Measurements from ENCODE around the gene NANOS2.
"Not testable (repeated sequence)": the region's sequence is repeated elsewhere in the genome, so short reads cannot be mapped to it uniquely, and the experiment has no call there.

Gene NANOS2

DNA sequence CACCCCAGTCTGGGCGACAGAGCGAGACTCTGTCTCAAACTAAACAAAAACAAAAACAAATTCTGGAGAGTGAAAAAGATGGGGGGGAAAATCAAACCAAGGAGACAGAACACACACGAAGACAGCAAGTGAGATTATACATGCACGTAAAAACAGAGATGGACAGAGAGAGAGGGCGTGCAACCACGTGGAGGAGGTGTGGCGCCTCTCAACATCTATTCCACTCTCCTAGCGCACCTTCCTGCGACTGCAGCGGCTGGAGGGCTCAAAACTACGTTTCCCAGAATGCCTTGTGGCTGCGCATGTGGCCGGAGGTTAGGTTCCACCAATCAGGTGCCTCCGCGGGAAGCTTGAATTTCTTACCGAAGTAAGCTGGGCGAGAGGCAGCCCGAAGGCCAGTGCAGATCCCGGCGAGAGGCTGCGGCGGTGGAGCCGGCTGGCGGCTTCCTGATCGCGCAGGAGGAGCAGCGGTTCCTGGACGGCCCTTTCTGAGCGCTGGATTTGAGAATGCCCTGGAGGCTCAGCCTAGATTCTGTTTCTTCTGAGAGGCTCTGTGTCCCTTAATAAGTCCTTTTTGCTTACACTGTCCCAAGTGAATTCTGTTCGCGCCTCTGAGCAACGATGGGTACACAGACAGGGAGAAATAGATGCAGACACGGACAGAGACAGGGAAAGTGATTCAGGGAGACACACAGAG lies 13.1 kb upstream of the NANOS2 start:
- DNase-seq = peak; percentile 91

DNA sequence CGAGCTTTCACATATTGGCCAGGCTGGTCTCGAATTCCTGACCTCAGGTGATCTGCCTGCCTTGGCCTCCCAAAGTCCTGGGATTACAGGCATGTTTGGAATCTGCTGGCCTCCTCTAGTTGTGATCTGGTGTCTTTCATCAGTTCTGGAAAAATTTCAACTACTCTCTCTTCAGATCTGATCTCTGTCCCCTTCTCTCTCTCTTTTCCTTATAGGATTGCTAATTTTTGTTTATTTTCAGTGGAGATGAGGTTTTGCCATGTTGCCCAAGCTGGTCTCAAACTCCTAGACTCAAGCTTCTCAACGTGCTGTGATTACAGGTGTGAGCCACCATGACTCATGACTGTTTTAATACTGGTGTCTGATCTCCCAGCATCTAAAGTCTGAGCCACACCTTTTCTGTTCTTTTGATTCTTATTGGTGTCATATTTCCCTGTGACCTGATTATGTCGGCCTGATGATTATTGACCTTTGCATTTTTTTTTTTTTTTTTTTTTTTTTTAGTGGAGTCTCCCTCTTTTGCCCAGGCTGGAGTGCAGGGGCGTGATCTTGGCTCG lies 10.4 kb upstream of the NANOS2 start:
- DNase-seq = no peak

DNA sequence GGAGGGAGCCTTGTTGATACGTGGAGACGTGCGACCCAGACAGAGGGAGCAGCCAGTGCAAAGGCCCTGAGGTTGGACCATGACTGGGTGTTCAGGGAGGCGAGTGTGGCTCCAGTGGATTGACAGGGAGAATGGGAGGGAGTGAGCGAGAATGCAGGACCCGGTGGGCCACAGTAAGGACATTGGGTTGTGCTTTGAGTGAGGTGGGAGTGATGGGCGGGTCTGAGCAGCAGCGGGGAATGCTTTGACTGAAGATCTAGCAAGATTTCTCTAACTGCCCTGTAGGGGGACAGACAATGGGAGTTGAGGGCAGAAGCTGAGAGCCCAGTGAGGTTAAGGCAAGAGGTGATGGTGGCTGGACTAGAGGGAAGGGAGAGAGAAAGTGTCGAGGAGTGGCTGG lies 7.7 kb upstream of the NANOS2 start:
- DNase-seq = peak; percentile 37

DNA sequence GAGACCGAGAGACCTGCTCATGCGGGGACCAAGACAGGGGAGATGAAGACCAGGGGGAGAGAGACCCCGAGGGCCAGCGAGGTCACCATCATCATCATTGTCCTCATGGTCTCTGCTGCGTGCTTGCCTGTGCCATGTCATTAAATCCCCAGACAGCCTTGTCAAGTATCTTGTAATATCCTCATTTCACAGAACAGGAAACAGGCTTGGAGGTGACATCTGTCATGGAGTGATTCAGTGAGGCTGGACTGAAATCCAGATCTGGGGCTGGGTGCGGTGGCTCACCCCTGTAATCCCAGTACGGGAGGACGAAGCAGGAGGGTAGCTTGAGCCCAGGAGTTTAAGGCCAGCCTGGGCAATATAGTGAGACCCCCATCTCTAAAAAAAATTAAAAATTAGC lies 5.9 kb upstream of the NANOS2 start:
- no peak for DNase-seq

DNA sequence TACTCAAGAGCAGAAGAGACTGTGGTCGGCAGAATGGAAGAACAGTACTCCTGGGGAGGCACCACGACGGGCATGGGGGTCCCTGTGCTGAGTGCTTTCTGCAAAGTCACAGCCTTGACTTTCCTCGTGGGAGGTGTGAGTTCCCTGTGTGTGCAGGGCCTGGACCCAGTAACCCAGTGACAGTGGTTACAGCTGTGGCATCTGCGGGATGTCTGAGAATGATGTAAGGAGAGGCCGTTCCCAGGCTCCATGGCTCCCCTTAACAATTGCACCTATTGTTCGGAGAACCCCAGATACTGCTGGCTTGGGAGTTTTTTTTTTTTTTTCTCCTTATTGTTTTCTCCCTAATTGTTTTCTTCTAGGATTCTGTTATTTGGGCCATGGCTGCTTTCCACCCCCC lies 5.1 kb upstream of the NANOS2 start:
- no peak for DNase-seq

DNA sequence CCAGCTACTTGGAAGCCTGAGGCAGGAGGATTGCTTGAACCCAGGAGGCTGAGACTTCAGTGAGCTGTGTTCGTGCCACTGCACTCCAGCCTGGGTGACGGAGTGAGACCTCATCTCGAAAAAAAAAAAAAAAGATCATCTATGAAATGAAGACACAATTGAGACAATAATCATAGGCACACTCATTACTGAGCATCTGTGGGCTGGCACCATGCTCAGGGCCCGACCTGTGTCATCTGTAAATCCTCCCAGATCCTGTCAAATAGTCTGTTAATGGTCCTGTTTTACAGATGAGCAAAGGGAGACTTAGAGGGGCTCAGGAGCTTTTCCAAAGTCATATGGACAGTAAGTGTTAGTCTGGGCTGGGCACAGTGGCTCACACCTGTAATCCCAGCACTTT lies 4.1 kb upstream of the NANOS2 start:
- DNase-seq = no peak

DNA sequence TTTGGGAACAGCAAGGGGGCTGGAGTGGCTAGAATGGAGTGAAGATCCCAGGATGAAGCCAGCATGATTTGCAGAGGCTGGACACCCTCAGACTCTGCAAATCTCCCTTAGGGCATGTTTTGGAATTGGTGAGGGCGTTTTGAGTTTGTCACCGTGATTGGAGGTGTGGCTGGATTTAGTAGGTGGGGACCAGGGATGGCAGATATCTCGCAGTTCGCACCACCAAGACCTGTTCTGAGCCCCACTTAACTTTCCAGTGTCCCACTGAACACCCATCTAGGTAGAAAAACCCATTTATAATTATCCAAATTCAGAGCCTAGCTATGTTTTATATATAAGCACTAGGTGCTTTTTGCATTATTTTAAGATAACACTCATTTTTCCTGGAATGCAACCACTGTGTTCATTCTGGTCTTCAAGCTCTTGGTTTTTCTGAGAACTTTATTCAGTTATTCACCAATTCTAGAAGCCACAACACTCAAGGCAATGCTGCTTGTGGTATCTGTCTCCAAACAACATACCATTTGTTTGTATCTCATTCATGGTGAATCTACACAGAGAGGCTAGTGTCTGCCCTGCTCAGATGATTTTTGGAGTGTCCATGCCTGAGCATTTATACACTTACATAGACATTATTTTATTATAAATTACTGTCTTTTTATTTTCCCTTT lies 3.0 kb upstream of the NANOS2 start:
- peak; percentile 50 for DNase-seq

DNA sequence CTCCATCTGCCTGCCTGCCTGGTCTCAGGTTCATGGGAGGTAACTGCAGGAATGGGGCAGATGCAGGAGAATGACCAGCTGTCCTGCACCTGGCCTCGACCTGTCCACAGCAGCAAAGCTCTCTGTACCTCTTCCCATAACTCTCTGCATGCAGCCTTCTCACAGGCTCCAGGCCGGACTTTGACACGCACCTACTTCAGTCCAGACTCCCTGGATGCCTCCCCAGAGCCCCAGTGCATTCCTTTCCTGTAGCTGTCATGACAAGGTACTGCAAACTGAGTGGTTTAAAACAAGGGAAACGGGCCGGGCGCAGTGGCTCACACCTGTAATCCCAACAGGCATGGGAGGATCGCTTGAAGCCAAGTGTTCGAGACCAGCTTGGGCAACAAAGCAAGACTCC lies 3.3 kb downstream of the NANOS2 start:
- DNase-seq = no peak

DNA sequence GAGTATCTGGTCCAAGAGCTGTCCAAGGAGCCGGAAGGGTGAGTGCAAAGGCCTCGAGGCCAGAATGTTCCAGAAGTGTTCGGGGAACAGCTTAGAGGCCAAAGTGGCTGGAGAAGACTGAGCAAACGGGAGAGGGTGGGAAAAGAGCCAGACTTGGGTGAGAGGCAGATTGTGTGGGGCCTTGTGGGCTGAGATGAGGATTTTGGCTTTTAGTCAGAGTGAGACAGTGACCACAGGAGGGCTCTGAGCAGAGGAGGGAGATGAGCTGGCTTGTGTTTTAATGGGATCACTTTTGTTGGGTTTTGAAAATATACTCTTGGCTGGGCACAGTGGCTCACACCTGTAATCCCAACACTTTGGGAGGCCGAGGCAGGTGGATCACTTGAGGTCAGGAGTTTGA lies 5.6 kb downstream of the NANOS2 start:
- no peak for DNase-seq

DNA sequence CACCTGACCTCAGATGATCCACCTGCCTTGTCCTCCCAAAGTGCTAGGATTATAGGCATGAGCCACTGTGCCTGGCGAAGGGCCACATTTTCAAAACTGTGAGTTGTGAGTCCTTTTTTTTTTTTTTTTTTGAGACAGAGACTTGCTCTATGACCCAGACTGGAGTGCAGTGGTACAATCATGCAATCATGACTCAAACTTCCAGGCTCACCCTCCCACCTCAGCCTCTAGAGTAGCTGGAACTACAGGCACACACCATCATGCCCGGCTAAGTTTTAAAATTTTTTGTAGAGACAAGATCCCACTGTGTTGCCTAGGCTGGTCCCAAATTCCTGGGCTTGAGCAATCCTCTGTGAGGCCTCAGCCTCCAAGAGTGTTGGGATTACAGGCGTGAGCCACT lies 8.4 kb downstream of the NANOS2 start:
- no peak for DNase-seq

DNA sequence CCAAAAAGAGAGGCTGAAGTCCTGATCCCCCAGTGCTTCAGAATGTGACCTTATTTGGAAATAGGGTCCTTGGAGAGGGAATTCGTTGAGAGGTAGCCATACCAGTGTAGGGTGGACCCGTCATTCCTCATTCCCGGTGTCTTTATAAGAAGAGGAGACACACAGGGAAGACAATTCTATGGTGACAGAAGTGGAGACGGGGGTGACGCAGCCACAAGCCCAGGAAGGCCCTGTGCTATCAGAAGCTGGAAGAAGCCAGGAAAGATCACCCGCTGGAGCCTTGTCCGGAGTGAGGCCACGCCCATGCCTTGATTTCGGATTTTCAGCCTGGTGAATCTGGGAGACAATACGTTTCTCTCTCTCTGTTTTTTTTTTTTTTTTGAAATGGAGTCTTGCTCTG lies 9.6 kb downstream of the NANOS2 start:
- no peak for DNase-seq

DNA sequence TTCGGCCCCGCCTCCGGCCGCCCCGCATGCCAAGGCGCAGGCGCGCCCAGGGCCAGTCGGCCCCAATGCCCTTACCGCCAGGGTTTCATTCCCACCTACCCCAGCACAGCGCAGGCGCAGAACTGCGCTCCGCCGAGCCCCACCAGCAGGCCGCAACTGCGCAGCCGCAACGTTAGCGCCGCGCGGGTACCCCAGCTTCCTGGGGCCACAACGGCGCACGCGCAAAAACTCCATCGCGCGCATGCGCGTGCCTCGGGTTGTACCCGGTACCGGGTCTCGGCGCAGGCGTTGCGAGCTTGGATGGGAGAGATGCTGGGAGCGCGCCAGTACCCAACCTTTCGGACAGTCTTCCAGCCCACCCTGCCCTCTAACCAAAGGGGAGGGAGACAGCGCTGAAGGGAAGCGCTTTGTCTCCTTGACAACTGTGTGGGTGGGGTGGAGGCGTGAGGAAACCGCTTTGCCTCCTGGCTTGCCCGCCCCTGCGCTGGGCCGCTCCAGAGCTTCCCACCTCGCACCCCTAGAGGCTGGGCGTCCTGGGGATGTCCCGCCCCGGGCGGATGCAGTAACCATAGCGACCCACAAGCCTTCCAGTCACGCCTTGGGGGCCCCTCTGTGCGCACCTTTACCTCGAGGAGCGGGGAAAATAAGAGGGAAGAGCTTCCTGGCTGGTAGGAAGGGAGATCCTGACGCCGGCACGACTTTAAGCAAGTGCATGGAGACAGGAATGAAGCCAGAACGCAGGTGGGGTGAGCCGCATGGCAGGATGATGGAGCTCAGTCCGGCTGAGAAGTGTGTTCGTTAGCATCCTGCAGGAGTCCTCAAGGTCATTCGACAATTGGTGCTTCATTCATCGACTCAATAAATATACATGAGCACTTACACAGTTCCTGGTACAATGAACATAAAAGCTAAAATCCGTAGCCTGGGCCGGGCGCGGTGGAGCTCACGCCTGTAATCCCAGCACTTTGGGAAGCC lies 11.6 kb downstream of the NANOS2 start:
- DNase-seq = peak; percentile 97

DNA sequence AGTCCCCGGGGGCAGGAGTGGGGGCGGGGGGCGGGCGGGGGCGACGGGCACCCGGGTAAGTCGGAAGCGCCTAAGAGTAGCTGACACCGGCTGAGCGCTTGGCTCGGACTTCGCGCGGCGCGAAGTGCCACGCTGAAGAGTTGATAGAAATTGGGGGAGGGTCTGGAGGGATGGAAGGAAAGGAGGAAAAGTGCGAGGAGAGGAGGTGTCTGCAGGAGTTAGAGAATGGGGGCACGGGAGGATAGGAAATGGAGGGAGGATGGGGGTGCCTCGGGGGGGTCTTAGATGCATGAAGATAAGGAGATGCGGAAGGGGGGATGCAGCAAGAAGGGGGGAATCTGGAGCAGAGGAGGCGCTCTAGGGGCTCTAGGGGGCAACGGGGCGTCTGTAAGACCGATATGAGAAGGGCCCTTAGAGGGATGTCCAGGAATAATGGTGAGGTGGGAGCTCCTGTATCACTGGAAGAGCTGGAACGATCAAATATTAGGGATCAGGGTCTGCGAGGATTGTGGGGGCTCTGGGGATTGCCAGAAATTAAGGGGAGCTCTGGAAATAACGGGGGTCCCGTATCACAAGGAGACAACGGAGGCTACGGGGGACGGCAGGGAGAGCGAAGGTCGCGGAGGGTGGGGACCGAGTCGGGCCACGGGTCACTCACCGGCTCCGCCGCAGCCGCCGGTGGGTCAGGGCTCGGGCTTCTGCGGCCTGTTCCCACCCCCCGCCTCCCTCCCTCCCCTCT lies 12.5 kb downstream of the NANOS2 start, which contains the start of gene MYPOP:
Gene MYPOP (minus strand): TSS at position 702 of the 739 bp plus-strand sequence. CDS start 840 bp downstream, outside the sequence.
- DNase-seq = peak; percentile 20

DNA sequence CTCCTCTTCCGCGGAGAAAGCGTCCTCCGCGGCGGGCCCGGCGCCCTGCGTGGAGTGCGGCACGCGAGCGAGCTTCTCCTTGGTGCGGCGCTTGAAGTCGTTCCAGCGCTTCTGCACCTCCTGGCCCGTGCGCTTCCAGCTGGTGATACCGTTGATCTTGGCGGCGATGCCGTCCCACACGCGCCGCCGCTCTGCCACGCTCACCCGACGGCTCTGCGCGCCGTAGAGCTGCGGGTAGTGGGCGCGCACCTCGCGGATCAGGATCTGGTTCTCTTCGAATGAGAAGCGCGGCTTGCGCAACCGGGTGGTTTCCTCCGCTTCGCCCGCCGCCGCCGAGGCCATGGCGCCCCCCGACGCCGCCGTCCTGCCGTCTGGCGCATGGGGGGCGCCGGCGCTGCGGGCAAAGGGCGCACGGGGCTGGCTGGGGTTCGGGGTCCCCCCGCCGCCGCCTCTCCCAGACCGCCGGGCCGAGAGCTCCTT lies 13.1 kb downstream of the NANOS2 start:
- peak; percentile 16 for DNase-seq

DNA sequence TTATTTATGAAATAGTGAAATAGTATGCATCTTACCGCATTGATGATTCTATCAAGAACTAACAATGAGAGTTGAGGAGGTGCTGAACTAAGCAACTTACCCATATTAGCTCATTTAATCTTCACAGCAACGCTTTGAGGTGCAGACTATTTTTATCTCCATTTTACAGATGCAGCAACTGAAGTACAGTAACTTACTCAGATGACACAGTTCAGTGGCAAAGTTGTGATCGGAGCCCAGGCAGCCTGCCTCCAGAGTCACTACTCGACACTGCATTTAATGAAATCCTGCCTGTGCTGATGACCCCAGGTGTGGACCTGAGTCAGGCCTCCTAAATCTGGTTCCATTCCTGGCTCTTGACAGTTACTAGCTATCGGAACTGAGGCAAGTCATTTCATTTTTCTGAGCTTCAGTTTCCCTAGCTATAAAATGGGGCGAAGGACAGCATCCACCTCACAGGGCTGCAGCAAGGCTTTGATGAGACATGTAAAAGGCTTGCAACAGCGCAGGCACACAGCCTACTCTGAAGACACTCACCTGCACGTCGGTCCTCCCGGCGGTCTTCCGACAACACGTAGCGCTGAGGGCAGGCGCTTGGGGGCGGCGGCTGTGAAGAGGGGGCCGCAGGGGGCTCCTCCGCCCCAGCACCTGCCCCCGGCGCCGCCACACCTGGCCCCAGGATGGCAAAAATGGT lies 13.7 kb downstream of the NANOS2 start:
- peak; percentile 68 for DNase-seq

DNA sequence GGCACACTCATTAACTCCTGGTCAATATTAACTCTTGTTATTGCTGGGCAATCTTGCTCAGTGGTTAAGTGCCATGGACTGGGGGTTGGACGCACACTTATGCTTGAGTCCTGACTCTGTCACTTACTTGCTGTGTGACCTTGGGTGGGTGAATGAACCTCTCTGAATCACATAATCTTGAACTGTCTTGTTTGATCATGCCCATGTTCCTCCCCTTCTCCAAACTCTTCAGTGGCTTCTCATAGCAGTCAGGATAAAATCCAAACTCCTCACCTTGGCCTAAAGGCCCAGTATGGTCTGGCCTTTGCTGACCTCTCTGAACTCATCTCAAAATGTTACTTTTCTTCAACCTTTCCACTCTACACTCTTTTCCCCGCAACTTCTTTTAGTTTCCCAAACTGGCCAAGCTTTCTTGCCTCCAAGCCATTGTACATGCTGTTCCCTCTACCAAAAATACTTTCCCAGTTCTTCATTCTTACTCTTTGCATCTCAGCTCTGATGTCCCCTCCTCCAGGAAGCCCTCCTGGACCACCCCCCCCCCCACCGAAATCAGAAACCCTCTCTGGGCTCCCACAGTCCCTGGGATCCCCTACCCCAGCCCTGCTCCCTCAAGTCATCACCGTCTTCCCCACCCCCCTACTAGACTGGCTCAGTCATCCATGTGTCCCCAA lies 14.5 kb downstream of the NANOS2 start:
- no peak for DNase-seq

DNA sequence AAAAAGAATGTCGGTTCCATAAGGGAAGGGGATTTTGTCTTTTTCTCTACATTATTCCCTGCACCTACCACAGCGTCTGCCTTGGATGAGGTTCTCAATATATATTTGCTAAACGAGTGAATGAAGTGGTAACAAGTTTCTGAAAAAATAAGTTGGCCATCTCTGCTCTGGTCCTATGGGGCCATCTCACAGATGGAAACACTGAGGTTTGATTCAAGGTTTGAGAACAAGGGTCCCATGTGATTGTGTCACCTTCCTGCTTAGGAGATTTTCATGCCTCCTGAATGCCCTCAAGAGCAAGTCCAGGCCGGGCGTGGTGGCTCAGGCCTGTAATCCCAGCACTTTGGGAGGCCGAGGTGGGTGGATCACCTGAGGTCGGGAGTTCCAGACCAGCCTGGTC lies 15.3 kb downstream of the NANOS2 start:
- no peak for DNase-seq

DNA sequence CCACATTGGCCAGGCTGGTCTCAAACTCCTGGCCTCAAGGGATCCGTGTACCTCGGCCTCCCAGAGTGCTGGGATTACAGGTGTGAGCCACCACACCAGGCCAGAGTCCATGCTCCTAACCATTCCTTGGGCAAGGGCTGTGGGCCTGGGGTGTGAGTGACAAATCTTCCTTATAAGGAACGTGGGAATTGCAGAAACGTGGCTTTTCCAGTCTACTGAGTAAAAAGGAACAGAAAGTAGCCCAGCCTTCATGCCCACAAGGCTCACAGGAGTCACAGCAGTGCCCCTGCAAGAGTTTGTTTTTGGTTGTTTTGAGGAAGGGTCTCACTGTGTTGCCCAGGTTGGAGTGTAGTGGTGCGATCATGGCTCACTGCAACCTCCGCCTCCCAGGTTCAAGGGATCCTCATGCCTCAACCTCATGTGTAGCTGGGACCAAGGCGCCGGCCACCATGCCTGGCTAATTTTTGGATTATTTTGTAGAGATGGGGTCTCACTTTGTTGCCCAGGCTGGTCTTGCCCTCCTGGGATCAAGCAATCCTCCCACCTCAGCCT lies 17.2 kb downstream of the NANOS2 start:
- DNase-seq = no peak

DNA sequence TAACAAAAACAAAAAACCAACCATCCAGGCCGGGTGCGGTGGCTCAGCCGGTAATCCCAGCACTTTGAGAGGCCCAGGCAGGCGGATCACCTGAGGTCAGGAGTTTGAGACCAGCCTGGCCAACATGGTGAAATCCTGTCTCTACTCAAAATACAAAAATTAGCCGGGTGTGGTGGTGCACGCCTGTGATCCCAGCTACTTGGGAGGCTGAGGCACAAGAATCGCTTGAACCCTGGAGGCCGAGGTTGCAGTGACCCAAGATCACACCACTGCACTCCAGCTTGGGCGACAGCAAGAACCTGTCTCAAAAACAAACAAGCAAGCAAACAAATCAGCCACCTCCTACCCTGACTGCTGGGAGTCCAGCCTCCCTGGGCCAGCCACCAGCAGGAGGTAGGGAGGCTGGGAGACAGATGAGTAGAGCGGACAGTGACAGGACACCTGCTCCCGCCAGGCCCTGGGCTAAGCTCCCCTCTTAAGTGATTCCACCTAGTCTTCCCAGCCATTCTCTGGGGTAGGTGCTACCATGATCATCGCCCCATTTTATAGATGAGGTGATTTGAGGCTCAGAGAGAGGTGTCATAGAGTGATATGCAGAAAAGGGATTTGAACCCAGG lies 18.5 kb downstream of the NANOS2 start:
- not testable (repeated sequence) for DNase-seq

DNA sequence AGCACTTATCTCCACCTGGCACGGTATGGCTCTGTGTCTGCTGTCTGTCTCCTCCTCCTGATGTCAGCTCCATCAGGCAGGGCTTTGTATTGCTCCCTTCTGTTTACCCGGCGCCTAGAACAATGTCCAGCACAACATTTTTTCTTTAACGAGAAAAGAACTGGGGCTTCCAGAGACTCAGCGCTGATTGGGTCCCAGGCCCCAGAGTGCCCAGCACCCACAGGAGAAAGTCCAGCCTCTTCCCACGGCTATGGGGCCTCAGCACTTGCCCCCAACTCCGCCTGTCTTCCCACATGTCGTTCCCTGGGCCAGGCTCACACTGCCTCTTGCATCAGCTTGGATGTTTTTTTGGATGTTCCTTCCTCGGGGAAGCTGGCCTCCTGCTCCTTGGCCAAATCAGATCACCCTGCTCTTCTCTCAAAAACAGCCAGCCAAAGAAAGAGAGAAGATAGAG lies 19.0 kb downstream of the NANOS2 start:
- no peak for DNase-seq

Data from hematopoietic multipotent progenitor cell treated with erythropoietin and hydrocortisone succinate and interleukin-3 and kit ligand, for 8 days (in vitro differentiated cells).